A549 treated with dexamethasone at 1 μM for 4 hours (cell line): ENCODE measurements around the gene NBPF15. TPM values are rescaled to one million over a fixed set of nuclear protein-coding genes. Genes with fewer than 3 reads are reported as not detected.

Source experiments
- total RNA-seq: library from RNA; stranded (reverse); fragments of 200-300 nt; extraction: Qiagen RNA extraction; gene quantifications from 5 replicates; pipeline ENCODE4 v1.2.3, GENCODE V29; 2022

Gene NBPF15, protein sequence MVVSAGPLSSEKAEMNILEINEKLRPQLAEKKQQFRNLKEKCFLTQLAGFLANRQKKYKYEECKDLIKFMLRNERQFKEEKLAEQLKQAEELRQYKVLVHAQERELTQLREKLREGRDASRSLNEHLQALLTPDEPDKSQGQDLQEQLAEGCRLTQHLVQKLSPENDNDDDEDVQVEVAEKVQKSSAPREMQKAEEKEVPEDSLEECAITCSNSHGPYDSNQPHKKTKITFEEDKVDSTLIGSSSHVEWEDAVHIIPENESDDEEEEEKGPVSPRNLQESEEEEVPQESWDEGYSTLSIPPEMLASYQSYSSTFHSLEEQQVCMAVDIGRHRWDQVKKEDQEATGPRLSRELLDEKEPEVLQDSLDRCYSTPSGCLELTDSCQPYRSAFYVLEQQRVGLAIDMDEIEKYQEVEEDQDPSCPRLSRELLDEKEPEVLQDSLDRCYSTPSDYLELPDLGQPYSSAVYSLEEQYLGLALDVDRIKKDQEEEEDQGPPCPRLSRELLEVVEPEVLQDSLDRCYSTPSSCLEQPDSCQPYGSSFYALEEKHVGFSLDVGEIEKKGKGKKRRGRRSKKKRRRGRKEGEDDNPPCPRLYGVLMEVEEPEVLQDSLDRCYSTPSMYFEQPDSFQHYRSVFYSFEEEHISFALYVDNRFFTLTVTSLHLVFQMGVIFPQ
- total RNA-seq, result 13.9 to 23.3 TPM (median 20.2 TPM) in 5 replicates

GRCh38 chr1:144461136-144461759, at the start of gene NBPF15:
NBPF15 (minus strand) TSS chr1:144461669; CDS start chr1:144440003, 21,666 bp downstream.

Other genes with a start within 250 kb of the NBPF15 start
- gene PPIAL4E, start 88.0 kb downstream of the NBPF15 start, total RNA-seq, result not detected in 5 replicates
- not detected in 5 replicates for gene PPIAL4F, start 131.2 kb upstream of the NBPF15 start, total RNA-seq